ENCODE measurements around the gene CCDC178.
A peak's percentile ranks its signal among the peaks of the same experiment; 100 is the strongest.
"Not testable (repeated sequence)": the region's sequence is repeated elsewhere in the genome, so short reads cannot be mapped to it uniquely, and the experiment has no call there.

Gene CCDC178, protein sequence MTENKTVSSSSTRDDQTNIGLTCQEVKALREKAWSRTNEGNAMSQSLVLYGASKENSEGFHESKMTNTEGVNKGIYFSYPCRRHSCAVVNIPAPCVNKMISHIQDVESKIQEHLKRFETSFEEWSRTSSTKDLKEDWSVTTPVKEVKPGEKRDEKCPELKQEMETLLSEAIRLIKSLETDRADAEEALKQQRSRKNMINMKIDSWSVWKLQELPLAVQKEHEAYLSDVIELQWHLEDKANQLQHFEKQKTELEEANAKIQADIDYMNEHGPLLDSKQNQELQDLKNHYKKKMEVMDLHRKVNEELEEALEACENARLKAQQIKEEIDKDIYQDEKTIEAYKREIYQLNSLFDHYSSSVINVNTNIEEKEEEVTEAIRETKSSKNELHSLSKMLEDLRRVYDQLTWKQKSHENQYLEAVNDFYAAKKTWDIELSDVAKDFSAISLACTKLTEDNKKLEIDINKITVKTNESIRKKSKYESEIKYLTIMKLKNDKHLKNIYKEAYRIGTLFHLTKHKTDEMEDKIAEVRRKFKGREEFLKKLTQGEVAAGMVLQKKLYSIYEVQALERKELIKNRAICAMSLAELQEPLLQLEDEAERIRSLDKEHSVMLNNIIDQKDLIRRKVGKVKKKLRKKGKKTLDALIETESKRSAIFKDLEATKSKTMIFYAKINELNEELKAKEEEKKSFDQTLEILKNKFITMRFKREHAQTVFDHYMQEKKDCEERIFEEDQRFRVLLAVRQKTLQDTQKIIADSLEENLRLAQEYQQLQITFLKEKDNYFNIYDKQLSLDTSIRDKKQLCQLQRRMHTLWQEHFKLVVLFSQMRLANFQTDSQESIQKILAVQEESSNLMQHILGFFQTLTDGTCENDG

DNA sequence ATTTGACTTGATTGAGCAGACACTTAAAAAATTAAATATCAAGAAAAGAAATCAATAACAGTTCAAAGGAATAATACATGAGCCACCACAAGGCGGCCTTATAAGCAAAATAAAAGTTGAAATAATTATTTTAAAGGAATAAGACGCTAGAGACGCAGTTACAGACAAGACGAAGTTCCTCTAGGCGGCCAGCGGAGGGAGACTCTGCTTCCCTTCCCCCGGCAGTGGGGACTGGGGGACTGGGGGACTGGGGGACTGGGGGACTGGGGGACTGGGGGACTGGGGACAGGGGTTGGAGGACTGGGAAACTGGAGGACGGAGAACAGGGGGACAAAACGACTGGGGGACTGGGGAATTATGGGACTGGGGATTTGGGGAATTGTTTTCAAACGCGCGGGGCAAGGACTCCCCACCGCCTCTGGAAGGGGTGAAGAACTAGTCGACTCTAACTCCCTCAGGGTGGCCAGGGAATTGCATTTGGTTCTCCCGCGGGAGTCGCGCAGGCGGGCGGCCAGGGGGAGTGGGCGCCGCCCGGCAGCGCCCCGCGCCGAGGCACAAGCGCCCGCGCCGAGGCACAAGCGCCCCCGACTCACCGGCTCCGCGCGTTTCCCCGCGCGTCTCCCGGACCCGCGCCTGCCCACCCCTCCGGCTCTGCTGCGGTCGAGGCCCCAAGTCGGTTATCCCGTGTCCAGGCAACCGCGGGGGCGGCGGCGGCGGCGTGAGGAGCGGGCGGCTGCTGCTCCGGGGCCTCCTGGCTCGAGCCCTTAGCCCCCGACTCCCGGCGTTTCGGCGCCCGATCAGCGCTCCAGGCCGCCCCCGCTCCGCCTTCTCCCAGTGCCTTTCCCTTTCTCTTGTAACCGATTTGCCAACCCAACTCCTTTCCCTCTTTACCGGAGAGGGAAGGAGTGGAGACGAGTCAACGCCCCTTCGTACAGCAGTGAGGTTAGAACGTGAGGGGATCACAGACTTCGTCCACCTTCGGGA lies at the start of gene CCDC178:
Gene CCDC178, minus strand, starts transcription at position 662 of the 984 bp plus-strand sequence. CDS start 28,633 bp downstream, outside the sequence.
- DNase-seq: no peak

DNA sequence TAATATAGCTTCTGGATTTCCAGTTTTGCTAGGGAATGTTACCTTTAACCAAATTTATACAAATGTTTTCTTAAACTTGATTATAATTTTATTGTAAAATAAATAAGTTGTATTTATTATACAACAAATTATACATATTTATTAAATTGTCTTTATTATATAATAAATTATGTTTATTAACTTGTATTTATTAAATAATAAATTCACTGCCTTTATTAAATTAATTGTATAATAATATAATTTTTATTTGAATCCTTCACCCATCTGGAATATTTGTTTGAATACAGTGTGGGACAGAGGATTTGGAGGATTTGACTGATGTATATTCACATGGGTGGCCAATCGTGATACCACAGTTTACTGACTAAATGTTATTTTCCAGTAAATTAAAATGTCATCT lies 43.4 kb upstream of the CCDC178 start:
- DNase-seq: no peak

DNA sequence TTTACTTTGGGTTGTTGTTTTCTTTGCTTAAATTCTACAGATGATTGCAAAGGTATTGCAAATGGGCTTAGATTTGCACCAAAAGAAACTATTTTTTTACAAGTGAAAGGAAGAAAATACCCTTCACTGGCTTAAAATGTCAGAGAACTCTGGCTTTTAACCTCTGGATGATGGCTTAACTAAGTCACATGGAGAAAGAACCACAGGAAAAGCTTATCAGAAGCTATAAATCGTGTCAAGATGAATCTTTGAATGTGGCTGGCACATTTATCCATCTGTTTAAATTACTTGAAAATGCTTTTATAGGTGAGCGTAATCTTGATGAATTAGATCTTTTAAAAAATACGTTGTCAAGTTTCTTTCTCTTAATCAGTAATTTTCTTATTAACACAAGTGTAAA lies 32.0 kb upstream of the CCDC178 start:
- no peak for DNase-seq

DNA sequence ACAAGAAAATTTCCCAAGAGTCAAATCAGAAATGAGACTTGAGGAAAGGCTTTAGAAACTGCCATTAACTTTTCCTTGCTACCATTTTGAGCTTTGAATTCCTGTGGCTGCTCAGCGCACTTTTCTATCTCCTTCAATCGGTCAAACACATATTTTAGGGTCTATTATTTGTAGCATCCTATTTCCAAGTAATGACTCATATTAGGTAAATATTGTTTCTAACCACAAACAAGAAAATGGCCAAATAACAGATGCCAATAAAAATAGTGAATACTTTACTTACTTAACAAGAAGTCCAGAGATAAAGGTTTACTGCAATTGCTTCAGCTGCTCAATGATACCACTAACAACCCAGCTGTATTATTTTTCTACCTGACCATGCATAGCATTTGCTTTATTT lies 29.7 kb upstream of the CCDC178 start:
- DNase-seq: no peak

DNA sequence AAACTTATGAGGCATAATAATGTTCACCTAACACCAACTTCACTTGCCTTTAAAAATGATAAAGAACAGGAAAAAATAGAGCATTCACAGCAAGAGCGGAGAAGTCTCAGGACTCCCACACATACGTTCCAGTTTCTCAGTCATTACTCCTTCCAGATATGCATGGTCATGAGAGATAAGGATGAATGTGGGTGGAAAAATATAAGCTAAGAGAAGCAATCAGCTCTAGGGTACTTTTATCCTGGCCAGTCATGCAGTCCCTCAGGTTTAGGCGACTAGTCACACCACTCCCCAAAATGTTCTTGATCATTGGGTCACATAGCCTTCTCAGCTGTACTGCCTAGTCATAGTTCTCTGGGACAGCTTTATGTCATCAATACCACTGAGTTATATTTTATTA lies 29.2 kb upstream of the CCDC178 start:
- DNase-seq: no peak

DNA sequence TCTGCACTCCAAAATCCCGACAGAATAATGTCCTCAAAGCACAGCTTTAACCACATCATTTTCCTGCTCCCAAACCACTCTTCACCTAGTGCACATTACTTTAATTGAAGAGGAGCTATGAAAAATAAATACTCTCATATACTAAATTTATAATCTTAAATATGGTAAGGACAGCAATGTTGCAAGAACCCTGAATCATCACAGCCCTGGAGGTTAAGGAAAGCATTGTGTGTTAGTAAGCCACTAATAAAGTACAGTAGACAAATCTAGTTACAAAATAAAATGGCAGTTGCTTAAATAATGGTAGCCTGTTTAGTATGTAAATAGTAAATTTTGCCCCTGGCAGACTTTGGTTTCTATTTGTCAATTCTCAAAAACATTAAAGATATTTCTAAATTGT lies 27.0 kb upstream of the CCDC178 start:
- no peak for DNase-seq

DNA sequence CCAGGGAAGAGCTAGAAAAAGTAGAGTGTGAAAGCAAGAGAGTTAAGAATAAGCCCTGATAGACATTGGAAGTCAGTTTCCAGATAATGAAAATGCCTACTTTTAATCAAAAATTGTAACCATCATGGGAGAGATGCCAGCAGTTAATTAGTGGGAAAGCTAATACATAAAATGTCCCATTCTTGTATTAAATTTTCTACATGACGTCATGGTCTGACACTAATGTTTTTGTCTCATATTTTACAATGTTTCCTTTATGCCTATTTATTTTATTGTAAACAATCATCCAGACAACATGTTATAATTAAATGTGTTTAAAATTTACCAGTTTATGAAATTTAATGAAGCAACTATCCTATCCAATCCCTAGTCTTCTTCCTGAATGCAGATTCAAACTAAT lies 26.3 kb upstream of the CCDC178 start:
- DNase-seq: no peak

DNA sequence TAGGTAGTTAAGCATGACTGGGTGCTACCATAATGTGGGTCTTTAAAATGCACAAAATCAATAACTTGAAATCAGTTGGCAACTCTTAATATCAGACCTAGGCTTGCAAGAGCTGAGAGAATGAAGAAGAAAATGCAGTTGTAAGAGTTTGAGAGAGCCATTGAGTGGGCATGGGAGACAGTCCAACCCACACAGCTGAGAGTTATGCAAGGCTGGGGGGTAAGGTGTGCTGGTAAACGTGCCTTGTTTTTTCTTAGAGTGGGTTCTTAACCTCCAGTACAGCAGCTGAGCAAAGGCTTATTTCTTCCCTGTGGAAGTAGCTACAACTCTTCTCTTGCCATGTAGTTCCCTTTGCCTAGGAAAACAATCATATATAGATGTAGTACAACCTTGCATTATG lies 20.2 kb upstream of the CCDC178 start:
- no peak for DNase-seq

DNA sequence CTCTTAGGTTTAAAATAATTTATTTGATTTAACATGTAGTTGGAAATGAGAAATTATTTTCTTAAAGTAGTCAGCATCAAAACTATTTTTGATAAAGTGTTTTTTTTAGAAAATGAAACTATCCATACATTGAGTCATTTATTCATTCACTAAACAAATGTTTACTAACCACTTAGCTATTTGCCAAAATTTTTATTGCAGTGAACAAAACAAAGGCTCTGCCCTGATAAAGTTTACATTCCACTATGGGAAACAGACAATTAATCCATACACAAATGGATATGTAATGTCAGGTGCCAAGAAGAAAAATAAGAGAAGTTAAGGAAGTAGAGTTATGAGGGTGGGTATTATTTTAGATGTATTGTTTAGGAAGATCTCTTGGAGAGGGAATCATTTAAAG lies 19.1 kb upstream of the CCDC178 start:
- no peak for DNase-seq

DNA sequence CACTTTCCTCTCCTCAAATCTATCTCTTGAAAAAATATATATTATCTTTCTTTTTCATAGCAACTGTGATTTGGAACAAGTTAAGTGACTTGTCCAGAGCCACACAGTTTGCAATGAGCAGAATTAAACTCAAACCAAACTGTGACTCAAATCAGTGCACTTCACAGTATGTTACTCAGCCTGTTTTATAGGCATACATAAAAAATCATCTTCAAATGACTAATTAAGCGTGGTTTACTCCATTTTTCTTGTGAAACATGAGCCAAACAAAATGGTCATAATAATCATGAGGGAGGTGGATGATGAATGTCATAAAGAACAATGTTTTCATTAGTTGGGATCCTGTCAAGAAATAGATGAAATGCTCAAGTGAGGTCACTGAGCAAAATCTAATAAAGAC lies 6.1 kb upstream of the CCDC178 start:
- no peak for DNase-seq

DNA sequence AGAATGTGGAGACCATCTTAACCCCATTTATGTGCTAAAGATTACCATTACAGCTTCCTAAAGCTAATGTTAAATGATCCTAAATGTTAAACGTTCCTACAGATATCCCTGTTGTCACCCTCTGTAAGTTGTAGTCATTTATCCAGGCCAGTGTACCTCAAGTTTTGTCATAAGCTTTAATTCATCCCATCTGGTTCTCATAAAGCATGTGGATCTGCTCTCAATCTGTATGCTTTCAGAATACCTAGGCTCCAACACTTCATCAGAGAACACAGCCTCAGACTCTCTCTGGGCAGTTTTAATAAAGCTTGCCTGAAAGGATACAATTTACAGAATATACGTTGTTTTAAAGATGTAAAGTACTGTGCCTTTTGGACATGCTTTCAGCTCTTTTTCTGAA lies 4.2 kb upstream of the CCDC178 start:
- DNase-seq: no peak

DNA sequence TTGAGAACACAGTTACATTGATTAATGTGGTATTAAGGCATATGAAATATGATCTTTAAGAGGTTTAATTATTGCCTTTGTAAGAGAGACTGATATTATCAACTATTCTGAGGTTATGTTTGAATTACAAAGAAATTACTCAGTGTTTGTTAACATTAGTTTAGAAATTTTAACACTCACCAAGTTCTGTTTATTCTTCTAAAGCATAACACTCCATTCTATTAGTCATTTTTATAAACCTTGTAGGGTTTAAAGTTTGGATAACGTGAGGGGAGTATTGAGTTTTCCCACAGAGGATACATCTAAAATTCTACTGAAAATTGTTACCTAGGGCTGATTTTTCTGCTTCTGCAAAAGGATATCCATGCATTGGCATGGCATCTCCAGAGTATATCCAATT lies 7.7 kb downstream of the CCDC178 start:
- DNase-seq: no peak

DNA sequence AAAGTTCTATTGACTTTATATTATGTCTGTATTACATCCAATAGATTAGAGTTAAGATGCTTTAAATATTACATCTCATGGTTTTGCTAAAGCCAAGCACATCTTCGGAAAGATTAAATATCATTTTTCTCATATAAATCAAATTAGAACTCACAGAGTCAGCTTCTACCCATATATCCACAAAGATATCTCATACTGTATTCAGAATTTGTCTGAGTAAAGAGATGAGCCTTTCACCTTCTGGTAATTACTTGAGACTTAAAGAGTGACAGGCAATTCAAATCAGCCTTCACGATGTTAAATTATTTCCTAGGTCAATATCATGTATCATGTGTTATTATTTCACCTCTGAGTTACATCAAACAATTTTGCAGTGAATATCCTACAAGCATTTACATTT lies 13.0 kb downstream of the CCDC178 start:
- no peak for DNase-seq

DNA sequence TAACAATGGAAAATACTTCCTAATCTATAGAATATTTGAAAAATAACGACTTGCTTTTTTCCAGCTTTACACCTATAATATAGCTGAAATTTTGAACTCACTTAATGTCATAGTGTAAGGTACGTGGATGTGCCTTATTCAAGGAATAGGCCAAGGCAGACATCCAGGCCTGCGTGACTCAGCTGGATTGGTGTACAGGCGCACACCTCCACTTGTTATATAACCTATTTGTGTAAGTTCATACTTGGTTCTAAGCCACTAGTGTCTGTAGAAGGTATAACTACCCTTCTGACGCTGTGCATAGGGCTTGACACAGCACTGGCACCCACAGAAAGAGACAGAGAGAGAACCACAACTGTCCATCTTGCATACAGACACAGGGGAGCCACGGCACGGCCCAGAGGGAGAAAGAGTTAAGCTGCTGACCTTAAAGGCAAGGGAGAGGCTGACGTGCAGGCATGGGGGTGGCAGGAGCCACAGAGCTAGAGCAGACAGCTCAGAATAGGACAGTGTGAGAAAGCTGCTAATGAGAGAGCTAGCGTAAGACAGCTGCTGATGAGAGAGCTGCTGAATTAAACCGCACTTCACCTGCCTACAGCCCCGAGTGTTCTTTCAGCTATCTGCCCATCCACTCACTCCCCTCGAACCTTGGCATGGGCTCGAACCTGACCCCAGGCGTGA lies 16.1 kb downstream of the CCDC178 start:
- no peak for DNase-seq

DNA sequence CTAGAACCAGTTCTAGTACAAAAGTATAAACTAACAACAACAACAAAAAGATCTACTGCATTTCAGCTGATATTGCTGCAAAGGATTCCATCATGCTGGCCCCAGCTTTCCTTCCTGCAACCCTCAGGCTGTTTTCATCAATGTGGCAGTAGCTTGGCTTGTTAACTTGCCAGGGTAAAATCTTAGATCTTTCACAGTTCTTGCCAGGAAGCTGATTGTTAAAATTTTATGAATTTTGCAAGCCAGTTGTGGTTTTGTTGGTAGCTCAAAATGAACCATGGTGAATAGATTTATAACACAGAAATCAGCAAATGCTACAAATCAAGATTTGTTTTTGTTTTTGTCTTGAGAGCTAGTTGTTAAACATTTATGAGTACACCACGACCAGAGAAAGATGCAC lies 19.3 kb downstream of the CCDC178 start:
- no peak for DNase-seq

DNA sequence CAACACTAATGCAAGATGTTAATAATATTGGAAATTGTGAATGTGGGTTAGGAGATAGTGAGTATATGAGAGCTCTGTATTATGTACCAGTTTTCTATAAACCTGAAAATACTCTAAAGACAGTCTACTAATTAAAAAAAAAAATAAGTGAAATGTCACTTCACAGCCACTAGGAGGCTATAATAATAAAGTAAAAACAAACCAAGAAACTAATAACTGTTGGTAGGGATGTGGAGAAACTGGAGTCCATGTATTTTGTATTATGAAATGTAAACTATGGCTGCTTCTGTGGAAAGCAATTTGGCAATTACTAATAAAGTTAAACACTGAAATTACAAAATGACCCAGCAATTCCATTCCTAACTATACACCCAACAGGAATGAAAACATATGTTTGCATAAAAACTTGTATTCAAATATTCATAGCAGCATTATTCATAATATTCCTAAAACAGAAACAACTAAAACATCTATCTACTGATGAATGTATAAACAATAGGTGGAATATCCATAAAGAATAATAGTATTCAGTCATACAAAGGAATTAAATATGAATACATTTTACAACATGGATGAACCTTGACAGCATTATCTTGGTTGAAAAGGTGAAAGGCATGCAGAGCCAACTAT lies 36.2 kb downstream of the CCDC178 start:
- peak in 1 of 3 donors; percentile 4 for DNase-seq

DNA sequence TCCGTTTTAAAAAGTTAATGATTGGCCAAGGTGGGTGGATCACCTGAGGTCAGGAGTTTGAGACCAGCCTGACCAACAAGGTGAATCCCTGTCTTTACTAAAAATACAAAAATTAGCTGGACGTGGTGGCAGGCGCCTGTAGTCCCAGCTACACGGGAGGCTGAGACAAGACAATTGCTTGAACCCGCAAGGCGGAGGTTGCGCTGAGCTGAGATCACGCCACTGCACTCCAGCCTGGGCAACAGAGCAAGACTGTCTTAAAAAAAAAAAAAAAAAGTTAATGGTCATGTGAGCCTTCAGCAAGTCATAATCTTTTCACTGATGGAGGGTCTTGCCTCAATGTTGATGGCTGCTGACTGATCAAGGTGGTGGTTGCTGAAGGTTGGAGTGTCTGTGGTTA lies 41.6 kb downstream of the CCDC178 start:
- DNase-seq: not testable (repeated sequence)

DNA sequence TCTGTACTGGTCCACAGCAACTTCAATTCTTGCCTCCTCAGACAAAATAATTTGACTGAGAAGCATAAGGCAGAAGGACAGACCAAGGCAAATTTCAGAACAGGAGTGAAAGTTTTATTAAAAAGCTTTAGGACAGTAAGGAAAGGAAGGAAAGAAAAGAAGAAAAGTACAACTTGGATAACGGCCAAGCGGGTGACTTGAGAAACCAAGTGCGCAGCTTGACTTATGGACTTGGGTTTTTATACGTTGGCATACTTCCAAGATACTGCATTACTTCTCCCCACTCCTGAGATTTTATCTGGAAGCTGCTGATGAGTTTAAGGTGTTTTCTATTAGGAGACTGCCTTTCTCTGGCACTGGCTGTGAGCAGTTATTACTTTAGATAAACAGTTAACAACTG lies 64.7 kb downstream of the CCDC178 start:
- DNase-seq: no peak

DNA sequence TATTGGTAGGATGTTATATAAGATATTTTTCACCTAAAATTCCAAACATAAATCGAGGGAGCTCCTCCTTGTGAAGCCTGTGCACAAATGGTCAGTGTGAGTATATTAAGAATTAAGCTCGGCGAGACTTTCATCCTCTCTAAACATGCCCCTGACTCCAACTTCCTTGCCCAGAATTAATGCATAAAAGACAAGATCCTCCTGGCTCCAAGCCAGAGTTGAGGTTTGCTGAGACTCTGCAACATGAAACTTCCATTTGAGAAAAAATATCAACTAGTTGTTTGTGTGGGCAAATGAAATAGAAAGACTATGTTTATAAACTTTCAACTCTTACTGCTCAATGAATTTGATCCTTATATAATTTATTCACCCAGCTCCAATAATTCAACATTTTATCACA lies 68.1 kb downstream of the CCDC178 start:
- DNase-seq: no peak

DNA sequence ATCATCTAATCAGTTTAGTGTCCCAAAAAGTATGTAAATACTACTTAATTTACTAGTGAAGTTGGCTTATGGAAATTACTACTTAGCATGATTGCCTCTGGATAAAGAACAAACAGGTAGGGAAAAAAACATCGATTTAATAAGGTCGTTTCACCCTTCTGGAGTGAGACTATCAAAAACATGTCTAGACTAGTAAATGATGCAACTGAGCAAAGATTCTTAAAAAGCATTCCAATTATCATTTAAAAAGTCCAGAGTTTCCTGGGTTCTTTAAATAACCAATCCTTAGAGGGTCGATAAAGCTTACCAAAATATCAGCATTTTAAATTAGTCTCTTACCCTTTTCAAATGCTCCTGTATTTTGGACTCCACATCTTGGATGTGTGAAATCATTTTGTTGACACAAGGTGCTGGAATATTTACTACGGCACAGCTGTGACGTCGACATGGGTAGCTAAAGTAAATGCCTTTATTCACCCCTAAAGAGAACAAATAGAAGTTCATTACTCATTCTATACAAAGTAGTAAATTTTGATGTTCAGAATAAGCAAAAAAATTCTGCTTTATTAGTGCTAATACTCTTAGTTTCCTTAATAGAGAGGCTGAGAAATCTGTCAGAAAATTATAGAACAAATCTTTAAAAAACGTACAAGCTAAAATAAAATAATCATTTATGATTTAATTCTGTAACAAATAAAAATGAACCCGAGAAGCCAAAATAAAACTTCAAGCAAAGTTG lies 70.6 kb downstream of the CCDC178 start:
- no peak for DNase-seq

DNA sequence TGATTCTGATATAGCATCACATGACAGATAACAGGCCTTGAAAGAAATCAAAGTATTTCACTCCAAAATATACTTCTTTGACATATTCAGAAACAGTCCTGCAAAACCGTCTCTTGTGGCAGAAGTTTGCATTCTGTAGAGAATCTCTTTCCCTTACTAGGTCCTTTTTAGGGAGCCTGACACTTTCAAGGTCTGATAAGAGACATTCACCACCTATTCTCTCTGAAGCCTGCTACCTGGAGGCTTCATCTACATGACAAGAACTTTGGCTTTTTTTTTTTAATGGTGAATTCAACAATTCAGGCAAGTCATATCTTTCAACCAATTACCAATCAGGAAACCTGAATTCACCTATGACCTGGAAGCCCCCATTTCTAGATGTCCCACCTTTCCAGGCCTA lies 83.8 kb downstream of the CCDC178 start:
- no peak for DNase-seq
